ENCODE results near the gene C17orf75.

GRCh38 chr17:32292094-32292493 is 49.9 kb downstream of the C17orf75 start:
- TF ChIP-seq CTCF (IDR thresholded peaks at IDR 0.05; ENCODE audit: low read length) (no peak), EZH2 (IDR thresholded peaks at IDR 0.05; ENCODE audit: borderline replicate concordance, low read length) (no peak)
